Type B pancreatic cell (in vitro differentiated cells): Measurements from ENCODE around the gene SYNDIG1. TPM values are rescaled to one million over a fixed set of nuclear protein-coding genes. Genes with fewer than 3 reads are reported as not detected.

ENCODE experiments used
- DNase-seq: peaks from one replicate; pipeline ENCODE4 v3.0.0; 2021; ENCODE audit warnings: mixed read lengths; ENCODE audit not compliant: unreplicated experiment; ENCODE audit errors: extremely low spot score
- H3K27ac Mint-ChIP-seq: 2 replicates; pipeline ENCODE4 v1.8.0; 2021; ENCODE audit warnings: mild to moderate bottlenecking, mixed read lengths
- H3K27me3 Mint-ChIP-seq: 2 replicates; pipeline ENCODE4 v1.8.0; 2021; ENCODE audit warnings: mixed read lengths
- H3K36me3 Mint-ChIP-seq: 2 replicates; pipeline ENCODE4 v1.8.0; 2021; ENCODE audit warnings: mixed read lengths
- H3K4me1 Mint-ChIP-seq: one replicate; pipeline ENCODE4 v1.8.0; 2021; ENCODE audit warnings: mixed read lengths; ENCODE audit not compliant: unreplicated experiment
- H3K4me3 Mint-ChIP-seq: 2 replicates; pipeline ENCODE4 v1.8.0; 2021; ENCODE audit warnings: mild to moderate bottlenecking, mixed read lengths
- H3K9me3 Mint-ChIP-seq: 2 replicates; pipeline ENCODE4 v1.8.0; 2021; ENCODE audit warnings: mixed read lengths
- total RNA-seq: library from RNA; stranded (reverse); gene quantifications from 2 replicates; pipeline ENCODE4 v1.2.1, GENCODE V29; 2021; ENCODE audit warnings: low replicate concordance
- TF ChIP-seq, protein P1 (sequence below): fragments of 200-600 bp; sonication (generic); conservative IDR thresholded peaks from 2 replicates; pipeline ENCODE4 v1.5.0; 2021; ENCODE audit warnings: antibody characterized with exemption, mild to moderate bottlenecking

SYNDIG1 gene
- total RNA-seq, 1 donor from 2014 or later, result 4.3 TPM

DNA sequence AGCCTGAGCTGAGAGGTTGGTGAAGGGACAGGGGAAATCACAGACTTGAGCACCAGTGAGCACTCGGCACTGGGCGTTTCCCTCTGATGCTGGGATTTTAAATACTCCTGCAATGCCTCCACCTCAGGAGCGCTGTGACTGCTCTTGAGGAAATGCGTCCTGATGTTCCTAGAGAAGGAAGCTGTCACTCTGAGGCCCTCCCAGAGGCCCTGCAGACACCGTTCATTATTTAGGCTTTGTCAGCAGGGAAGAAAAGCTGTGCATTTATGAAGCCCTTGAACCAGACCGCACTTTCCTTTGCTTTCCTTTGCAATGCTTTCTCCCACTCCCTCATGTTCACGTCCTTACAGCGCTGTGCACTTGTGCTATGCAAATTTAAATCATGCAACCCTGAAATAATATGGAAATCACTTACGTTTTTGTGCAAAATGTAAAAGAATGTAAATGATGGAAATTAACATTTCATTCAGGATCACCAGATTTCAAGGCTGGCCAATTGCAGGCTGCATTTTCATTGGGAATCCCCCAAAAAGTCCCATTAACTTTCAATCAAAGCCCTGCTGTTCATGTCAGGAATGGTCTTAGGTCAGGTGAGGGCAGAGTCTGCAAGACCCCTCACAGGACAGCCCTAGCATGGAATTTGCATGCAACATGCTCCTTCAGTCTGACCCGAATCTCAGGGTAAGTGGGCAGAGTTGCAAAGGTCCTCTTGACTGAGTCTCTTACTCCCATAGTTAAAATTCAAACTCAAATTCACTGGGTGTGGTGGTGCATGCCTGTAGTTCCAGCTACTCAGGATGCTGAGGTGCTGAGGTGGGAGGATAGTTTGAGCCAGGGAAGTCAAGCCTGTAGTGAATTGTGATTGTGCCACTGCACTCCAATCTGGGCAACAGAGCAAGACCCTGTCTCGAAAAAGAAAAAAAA lies 45.8 kb upstream of the SYNDIG1 start:
- TF ChIP-seq, protein P1, sequence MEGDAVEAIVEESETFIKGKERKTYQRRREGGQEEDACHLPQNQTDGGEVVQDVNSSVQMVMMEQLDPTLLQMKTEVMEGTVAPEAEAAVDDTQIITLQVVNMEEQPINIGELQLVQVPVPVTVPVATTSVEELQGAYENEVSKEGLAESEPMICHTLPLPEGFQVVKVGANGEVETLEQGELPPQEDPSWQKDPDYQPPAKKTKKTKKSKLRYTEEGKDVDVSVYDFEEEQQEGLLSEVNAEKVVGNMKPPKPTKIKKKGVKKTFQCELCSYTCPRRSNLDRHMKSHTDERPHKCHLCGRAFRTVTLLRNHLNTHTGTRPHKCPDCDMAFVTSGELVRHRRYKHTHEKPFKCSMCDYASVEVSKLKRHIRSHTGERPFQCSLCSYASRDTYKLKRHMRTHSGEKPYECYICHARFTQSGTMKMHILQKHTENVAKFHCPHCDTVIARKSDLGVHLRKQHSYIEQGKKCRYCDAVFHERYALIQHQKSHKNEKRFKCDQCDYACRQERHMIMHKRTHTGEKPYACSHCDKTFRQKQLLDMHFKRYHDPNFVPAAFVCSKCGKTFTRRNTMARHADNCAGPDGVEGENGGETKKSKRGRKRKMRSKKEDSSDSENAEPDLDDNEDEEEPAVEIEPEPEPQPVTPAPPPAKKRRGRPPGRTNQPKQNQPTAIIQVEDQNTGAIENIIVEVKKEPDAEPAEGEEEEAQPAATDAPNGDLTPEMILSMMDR, result no peak
- no peak overlapping the region for H3K4me3 Mint-ChIP-seq
- no peaks in the 10 kb centered on the region for H3K36me3 Mint-ChIP-seq
- H3K4me1 Mint-ChIP-seq, result no peaks in the 10 kb centered on the region
- peaks cover 3% of the 10 kb centered on the region for H3K27me3 Mint-ChIP-seq
- DNase-seq, result no peak
- no peak overlapping the region for H3K27ac Mint-ChIP-seq
- no peaks in the 10 kb centered on the region for H3K9me3 Mint-ChIP-seq

DNA sequence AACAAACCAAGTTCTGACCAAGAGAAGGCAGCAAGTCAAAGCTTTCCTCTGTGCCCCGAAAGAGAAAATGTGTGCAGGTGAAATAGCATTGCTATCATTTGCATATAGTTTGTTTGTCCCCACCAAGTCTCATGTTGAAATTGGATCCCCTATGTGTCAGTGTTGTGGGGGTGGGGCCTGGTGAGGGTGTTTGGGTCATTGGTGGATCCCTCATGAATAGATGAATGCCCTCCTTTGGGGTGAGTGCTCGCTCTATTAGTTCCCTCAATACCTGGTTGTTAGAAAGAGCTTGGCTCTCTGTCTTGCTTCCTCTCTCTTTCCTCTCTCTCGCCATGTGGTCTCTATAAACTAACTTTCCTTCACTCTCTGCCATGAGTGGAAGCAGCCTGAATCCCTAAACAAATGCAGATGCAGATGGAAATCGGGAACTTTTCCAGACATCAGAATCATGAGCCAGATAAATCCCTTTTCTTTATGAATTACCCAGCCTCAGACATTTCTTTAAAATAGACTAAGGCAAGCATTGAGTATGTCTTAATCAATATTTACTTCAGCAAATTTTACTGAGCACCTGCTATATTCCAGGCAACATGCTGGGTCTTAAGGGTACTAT lies 43.8 kb upstream of the SYNDIG1 start:
- no peak overlapping the region for H3K4me3 Mint-ChIP-seq
- no peaks in the 10 kb centered on the region for H3K9me3 Mint-ChIP-seq
- peaks cover 6% of the 10 kb centered on the region for H3K27me3 Mint-ChIP-seq
- TF ChIP-seq, protein P1, result no peak
- H3K36me3 Mint-ChIP-seq, result no peaks in the 10 kb centered on the region
- no peak for DNase-seq
- no peak overlapping the region for H3K27ac Mint-ChIP-seq
- H3K4me1 Mint-ChIP-seq, result no peaks in the 10 kb centered on the region

DNA sequence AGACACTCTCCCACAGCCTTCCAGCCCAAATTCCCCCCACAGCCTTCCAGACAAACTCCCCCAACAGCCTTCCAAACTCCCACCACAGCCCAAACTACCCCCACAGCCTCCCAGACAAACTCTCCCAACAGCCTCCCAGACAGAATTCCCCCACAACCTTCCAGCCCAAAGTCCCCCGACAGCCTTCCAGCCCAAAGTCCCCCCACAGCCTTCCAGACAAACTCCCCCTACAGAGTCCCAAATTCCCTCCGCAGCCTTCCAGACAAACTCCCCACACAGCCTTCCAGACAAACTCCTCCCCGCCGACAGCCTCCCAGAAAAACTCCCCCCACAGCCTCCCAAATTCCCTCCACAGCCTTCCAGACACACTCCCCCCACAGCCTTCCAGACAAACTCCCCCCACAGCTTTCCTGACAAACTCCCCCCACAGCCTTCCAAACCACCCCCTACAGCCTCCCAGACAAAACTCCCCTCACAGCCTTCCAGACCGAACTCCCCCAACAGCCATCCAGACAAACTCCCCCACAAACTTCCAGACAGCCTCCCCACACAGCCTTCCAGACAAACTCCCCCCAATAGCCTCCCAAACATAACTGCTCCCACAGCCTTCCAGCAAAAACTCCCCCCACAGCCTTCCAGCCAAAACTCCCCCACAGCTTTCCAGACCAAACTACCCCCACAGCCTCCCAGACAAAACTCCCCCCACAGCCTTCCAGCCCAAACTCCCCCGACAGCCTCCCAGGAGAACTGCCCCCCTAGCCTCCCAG lies 38.0 kb upstream of the SYNDIG1 start:
- H3K9me3 Mint-ChIP-seq, result no peaks in the 10 kb centered on the region
- H3K36me3 Mint-ChIP-seq, result no peaks in the 10 kb centered on the region
- no peak for DNase-seq
- TF ChIP-seq, protein P1, result no peak
- H3K27ac Mint-ChIP-seq, result no peak overlapping the region
- H3K4me3 Mint-ChIP-seq, result no peak overlapping the region
- peaks cover 6% of the 10 kb centered on the region for H3K4me1 Mint-ChIP-seq
- H3K27me3 Mint-ChIP-seq, result peaks cover 18% of the 10 kb centered on the region

DNA sequence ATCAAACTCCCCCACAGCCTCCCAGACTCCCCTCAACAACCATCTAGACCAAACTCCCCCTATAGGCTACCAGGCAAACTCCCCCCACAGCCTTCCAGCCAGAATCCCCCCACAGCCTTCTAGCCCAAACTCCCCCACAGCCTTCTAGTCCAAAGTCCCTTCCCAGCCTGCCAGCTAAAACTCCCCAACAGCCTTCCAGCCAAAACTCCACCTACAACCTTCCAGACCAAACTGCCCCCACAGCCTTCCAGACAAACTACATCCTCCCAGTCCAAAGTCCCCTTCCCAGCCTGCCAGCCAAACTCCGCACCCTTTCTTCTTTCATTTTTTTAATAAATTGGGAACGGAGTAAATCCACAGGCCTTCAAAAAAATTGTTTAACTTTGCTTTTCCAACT lies 37.4 kb upstream of the SYNDIG1 start:
- Mint-ChIP-seq H3K9me3 (no peaks in the 10 kb centered on the region), H3K27ac (no peak overlapping the region)

DNA sequence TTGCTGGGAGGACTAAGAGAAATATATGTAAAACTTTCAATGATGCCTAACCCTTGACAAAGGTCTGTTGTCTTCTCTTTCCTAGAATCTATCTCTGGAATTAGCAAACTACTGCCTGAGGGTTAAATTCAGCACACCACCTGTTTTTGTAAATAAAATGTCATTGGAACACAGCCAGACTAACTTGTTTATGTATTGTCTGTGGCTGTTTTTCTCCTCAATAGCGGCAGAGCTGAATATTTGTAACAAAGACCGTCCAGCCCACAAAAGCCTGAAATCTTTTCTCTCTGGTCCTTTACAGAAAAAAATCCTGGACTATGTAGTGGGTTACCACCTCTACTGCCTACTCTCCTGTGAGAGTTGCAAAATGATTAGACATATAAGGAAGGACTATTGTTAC lies 33.3 kb upstream of the SYNDIG1 start:
- Mint-ChIP-seq H3K27ac (no peak overlapping the region), H3K36me3 (no peaks in the 10 kb centered on the region), H3K4me3 (no peak overlapping the region), H3K4me1 (peaks cover 6% of the 10 kb centered on the region), H3K27me3 (peaks cover 34% of the 10 kb centered on the region), H3K9me3 (no peaks in the 10 kb centered on the region)
- TF ChIP-seq, protein P1, result no peak
- no peak for DNase-seq

More for the DNA sequence above, 37.4 kb upstream of the SYNDIG1 start:
- H3K27me3 Mint-ChIP-seq, result peaks cover 18% of the 10 kb centered on the region
- DNase-seq, result no peak
- peaks cover 6% of the 10 kb centered on the region for H3K4me1 Mint-ChIP-seq
- no peak overlapping the region for H3K4me3 Mint-ChIP-seq
- TF ChIP-seq, protein P1, result no peak
- H3K36me3 Mint-ChIP-seq, result no peaks in the 10 kb centered on the region
